Activated CD4-positive, alpha-beta T cell treated with anti-CD3 and anti-CD28 coated beads, Interleukin-2, amount 50 U/mL, for 48 hours (primary cell): ENCODE measurements around the gene THOP1.

ENCODE experiments used
- DNase-seq, 2 experiments: peaks; one replicate each; pipeline ENCODE4 v3.0.0-alpha.2; 2020

The THOP1 gene

GRCh38 chr19:2820112-2820702 lies 34.9 kb downstream of the THOP1 start:
- DNase-seq: peak; percentile 10 to 18

- DNase-seq: no peak
These were observed 37.5 kb downstream of the THOP1 start for GRCh38 chr19:2822846-2823245.

- no peak for DNase-seq
These were observed 38.3 kb downstream of the THOP1 start for GRCh38 chr19:2823646-2824045.

- no peak for DNase-seq
These were observed 38.8 kb downstream of the THOP1 start for GRCh38 chr19:2824129-2824528.

- DNase-seq: no peak
These were observed 41.7 kb downstream of the THOP1 start for GRCh38 chr19:2827022-2827421.

- DNase-seq: no peak
These were observed 42.7 kb downstream of the THOP1 start for GRCh38 chr19:2827840-2828489.

GRCh38 chr19:2834294-2834871 lies 49.1 kb downstream of the THOP1 start:
- DNase-seq: no peak

GRCh38 chr19:2837430-2837829 lies 52.1 kb downstream of the THOP1 start:
- no peak for DNase-seq

GRCh38 chr19:2840794-2841791 lies 55.8 kb downstream of the THOP1 start, which contains the start of gene ZNF555:
Gene ZNF555 (plus strand): TSS chr19:2841475. CDS start chr19:2841573, 98 bp downstream.
- DNase-seq: peak; percentile 98 to 99

GRCh38 chr19:2841855-2842574 lies 56.7 kb downstream of the THOP1 start:
- DNase-seq: peak in 1 of 2 experiments; percentile 15

GRCh38 chr19:2845107-2845506 lies 59.8 kb downstream of the THOP1 start:
- DNase-seq: no peak

- DNase-seq: no peak
These were observed 61.0 kb downstream of the THOP1 start for GRCh38 chr19:2846180-2846894.

- no peak for DNase-seq
These were observed 62.2 kb downstream of the THOP1 start for GRCh38 chr19:2847507-2847906.

GRCh38 chr19:2848616-2849015 lies 63.3 kb downstream of the THOP1 start:
- no peak for DNase-seq

- DNase-seq: no peak
These were observed 65.1 kb downstream of the THOP1 start for GRCh38 chr19:2850256-2850925.

- DNase-seq: no peak
These were observed 67.3 kb downstream of the THOP1 start for GRCh38 chr19:2852598-2852997.

- no peak for DNase-seq
These were observed 67.8 kb downstream of the THOP1 start for GRCh38 chr19:2853015-2853606.

GRCh38 chr19:2854849-2855248 lies 69.5 kb downstream of the THOP1 start:
- no peak for DNase-seq

GRCh38 chr19:2856457-2857050 lies 71.3 kb downstream of the THOP1 start:
- DNase-seq: no peak

- DNase-seq: no peak
These were observed 73.6 kb downstream of the THOP1 start for GRCh38 chr19:2858864-2859263.
